H1 (cell line): ENCODE measurements around the gene PSME1. TPM values are rescaled to one million over a fixed set of nuclear protein-coding genes. Genes with fewer than 3 reads are reported as not detected.

Experiments used
- CHD1 ChIP-seq: IDR thresholded peaks from 2 replicates; pipeline ENCODE4 v1.6.1; 2012; ENCODE audit warnings: low read depth, low read length, improper control_type of control experiment
- GABPA ChIP-seq: IDR thresholded peaks from 2 replicates; pipeline ENCODE4 v1.6.1; 2011; ENCODE audit warnings: mild to moderate bottlenecking, low read length, moderate library complexity, borderline replicate concordance; ENCODE audit not compliant: insufficient read depth
- RAD21 ChIP-seq, 2 experiments: IDR thresholded peaks in 1 of 2; conservative IDR thresholded peaks in 1 of 2; 2 replicates each; pipeline ENCODE4 v1.6.1; 2011; ENCODE audit warnings: low read depth in 2 of 2, low read length in 2 of 2, improper control_type of control experiment in 1 of 2, inconsistent platforms in 1 of 2, mild to moderate bottlenecking in 1 of 2, moderate library complexity in 1 of 2
- SIRT6 ChIP-seq: IDR thresholded peaks from one replicate; pipeline ENCODE4 v1.7.1; 2012; ENCODE audit warnings: low read length, inconsistent platforms
- SUZ12 ChIP-seq: fragments of 200-600 bp; sonication (generic); IDR thresholded peaks from 2 replicates; pipeline ENCODE4 v1.6.1; 2012; ENCODE audit warnings: mild to moderate bottlenecking, inconsistent platforms, low read length, moderate library complexity, mixed read lengths
- TAF7 ChIP-seq: optimal IDR thresholded peaks from 2 replicates; pipeline ENCODE3; 2011; ENCODE audit warnings: low read depth, mild to moderate bottlenecking, inconsistent platforms, low read length, moderate library complexity, borderline replicate concordance
- polyA plus RNA-seq, 7 experiments: library from polyadenylated mRNA; depleted of rRNA in 3 of 7; stranded (reverse) in 5 of 7; unstranded in 2 of 7; fragments of >200 nt in 5 of 7; fragments of 200-250 nt in 2 of 7; gene quantifications; 1 replicate in 5 of 7; 2 replicates in 1 of 7; 4 replicates in 1 of 7; pipeline versions ENCODE4 v1.2.1 to v1.2.3, GENCODE V29; 2011 to 2013; ENCODE audit warnings: missing spikeins in 2 of 7, mixed read lengths in 2 of 7
- total RNA-seq: library from RNA; stranded (reverse); fragmentation: NEBNext Ultra II Directional; extraction: Animal tissue kit (Norgen Biotek cat#: 25700); gene quantifications from 2 replicates; pipeline ENCODE4 v1.2.1, GENCODE V29; 2021
- TF ChIP-seq, protein P1 (sequence below): fragments of 300-600 bp; sonication (generic); IDR thresholded peaks from 2 replicates; pipeline ENCODE4 v1.7.1; 2012; ENCODE audit warnings: low read length, moderate library complexity, mild to moderate bottlenecking, inconsistent platforms; ENCODE audit not compliant: insufficient replicate concordance

The PSME1 gene
- total and polyA plus RNA-seq, 2 of the 8 experiments (the other 6 are each of a cell fraction or from before 2014, with no cell fraction given) = 74.9 to 85.9 TPM

DNA sequence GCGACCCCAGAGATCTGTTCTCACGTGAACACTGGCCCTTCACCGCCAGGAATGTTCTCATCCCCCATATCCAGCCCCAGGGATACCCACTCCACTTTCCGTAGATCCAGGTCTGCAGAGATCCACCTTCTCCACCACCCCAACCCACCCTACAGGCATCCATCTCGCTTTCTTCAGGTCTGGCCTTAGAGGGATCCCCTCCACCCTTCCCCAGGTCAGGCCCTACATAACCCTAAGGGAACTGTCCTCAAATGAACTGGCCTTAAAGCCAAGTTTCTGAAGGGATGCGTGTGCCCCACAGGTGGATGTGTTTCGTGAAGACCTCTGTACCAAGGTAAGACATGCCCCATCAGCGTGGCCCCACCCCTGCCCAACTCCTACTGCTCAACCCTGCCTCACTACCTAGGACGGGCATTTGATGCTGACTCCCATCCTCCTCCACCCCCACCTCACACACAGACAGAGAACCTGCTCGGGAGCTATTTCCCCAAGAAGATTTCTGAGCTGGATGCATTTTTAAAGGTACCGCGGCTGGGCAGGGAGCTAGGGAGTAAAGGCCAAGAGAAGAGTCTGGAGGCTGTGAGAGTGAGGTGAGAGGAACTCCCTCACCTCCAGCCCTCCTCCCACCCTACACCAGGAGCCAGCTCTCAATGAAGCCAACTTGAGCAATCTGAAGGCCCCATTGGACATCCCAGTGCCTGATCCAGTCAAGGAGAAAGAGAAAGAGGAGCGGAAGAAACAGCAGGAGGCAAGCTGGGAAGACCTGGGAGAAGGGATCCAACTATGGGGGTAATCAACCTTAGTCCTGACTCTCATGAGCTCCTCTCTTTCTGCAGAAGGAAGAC, 912 bp downstream of the PSME1 start (continued):
- TF ChIP-seq SUZ12 (no peak), CHD1 (no peak), RAD21 (IDR thresholded peaks at IDR 0.05 in 1 of 2, conservative IDR thresholded peaks at IDR 0.05 in 1 of 2; ENCODE audit: low read depth in 2 of 2, low read length in 2 of 2) (no peak), GABPA (no peak), SIRT6 (no peak), TAF7 (no peak)
- TF ChIP-seq, protein P1, sequence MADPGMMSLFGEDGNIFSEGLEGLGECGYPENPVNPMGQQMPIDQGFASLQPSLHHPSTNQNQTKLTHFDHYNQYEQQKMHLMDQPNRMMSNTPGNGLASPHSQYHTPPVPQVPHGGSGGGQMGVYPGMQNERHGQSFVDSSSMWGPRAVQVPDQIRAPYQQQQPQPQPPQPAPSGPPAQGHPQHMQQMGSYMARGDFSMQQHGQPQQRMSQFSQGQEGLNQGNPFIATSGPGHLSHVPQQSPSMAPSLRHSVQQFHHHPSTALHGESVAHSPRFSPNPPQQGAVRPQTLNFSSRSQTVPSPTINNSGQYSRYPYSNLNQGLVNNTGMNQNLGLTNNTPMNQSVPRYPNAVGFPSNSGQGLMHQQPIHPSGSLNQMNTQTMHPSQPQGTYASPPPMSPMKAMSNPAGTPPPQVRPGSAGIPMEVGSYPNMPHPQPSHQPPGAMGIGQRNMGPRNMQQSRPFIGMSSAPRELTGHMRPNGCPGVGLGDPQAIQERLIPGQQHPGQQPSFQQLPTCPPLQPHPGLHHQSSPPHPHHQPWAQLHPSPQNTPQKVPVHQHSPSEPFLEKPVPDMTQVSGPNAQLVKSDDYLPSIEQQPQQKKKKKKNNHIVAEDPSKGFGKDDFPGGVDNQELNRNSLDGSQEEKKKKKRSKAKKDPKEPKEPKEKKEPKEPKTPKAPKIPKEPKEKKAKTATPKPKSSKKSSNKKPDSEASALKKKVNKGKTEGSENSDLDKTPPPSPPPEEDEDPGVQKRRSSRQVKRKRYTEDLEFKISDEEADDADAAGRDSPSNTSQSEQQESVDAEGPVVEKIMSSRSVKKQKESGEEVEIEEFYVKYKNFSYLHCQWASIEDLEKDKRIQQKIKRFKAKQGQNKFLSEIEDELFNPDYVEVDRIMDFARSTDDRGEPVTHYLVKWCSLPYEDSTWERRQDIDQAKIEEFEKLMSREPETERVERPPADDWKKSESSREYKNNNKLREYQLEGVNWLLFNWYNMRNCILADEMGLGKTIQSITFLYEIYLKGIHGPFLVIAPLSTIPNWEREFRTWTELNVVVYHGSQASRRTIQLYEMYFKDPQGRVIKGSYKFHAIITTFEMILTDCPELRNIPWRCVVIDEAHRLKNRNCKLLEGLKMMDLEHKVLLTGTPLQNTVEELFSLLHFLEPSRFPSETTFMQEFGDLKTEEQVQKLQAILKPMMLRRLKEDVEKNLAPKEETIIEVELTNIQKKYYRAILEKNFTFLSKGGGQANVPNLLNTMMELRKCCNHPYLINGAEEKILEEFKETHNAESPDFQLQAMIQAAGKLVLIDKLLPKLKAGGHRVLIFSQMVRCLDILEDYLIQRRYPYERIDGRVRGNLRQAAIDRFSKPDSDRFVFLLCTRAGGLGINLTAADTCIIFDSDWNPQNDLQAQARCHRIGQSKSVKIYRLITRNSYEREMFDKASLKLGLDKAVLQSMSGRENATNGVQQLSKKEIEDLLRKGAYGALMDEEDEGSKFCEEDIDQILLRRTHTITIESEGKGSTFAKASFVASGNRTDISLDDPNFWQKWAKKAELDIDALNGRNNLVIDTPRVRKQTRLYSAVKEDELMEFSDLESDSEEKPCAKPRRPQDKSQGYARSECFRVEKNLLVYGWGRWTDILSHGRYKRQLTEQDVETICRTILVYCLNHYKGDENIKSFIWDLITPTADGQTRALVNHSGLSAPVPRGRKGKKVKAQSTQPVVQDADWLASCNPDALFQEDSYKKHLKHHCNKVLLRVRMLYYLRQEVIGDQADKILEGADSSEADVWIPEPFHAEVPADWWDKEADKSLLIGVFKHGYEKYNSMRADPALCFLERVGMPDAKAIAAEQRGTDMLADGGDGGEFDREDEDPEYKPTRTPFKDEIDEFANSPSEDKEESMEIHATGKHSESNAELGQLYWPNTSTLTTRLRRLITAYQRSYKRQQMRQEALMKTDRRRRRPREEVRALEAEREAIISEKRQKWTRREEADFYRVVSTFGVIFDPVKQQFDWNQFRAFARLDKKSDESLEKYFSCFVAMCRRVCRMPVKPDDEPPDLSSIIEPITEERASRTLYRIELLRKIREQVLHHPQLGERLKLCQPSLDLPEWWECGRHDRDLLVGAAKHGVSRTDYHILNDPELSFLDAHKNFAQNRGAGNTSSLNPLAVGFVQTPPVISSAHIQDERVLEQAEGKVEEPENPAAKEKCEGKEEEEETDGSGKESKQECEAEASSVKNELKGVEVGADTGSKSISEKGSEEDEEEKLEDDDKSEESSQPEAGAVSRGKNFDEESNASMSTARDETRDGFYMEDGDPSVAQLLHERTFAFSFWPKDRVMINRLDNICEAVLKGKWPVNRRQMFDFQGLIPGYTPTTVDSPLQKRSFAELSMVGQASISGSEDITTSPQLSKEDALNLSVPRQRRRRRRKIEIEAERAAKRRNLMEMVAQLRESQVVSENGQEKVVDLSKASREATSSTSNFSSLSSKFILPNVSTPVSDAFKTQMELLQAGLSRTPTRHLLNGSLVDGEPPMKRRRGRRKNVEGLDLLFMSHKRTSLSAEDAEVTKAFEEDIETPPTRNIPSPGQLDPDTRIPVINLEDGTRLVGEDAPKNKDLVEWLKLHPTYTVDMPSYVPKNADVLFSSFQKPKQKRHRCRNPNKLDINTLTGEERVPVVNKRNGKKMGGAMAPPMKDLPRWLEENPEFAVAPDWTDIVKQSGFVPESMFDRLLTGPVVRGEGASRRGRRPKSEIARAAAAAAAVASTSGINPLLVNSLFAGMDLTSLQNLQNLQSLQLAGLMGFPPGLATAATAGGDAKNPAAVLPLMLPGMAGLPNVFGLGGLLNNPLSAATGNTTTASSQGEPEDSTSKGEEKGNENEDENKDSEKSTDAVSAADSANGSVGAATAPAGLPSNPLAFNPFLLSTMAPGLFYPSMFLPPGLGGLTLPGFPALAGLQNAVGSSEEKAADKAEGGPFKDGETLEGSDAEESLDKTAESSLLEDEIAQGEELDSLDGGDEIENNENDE = no peak
